GM23338 (cell line): ENCODE measurements around the gene STAT1. TPM values are rescaled to one million over a fixed set of nuclear protein-coding genes. Genes with fewer than 3 reads are reported as not detected.

Experiments
- ATAC-seq: fragments of 200-7000 bp; cut with Tn5 transposase; 3 replicates; pipeline ENCODE4 v1.9.1; 2020
- DNase-seq: peaks from one replicate; pipeline ENCODE4 v3.0.0-alpha.2; 2015; ENCODE audit warnings: low spot score
- H2AFZ ChIP-seq: fragments of 200-600 bp; sonication (generic); 2 replicates; pipeline ENCODE4 v1.8.0; 2016; ENCODE audit warnings: antibody characterized with exemption, mild to moderate bottlenecking, moderate library complexity
- H3F3A ChIP-seq: fragments of 200-600 bp; sonication (generic); replicated peaks from 2 replicates; pipeline ENCODE4 v1.8.0; 2017; ENCODE audit warnings: antibody characterized with exemption, mixed run types, low read depth
- H3K27ac ChIP-seq: fragments of 200-600 bp; sonication (generic); 2 replicates; pipeline ENCODE4 v1.6.1; 2016; ENCODE audit warnings: low read depth
- H3K27me3 ChIP-seq: fragments of 200-600 bp; sonication (generic); 2 replicates; pipeline ENCODE4 v1.8.0; 2016; ENCODE audit warnings: mild to moderate bottlenecking, mixed run types, moderate library complexity; ENCODE audit not compliant: insufficient read depth
- H3K36me3 ChIP-seq: fragments of 200-600 bp; sonication (generic); 2 replicates; pipeline ENCODE4 v1.8.0; 2016; ENCODE audit warnings: mild to moderate bottlenecking; ENCODE audit not compliant: insufficient read depth
- H3K4me1 ChIP-seq: fragments of 200-600 bp; sonication (generic); 2 replicates; pipeline ENCODE4 v1.8.0; 2016; ENCODE audit warnings: mild to moderate bottlenecking, moderate library complexity; ENCODE audit not compliant: insufficient read depth
- H3K4me2 ChIP-seq: fragments of 200-600 bp; sonication (generic); 2 replicates; pipeline ENCODE4 v1.7.1; 2017; ENCODE audit warnings: mixed run types
- H3K4me3 ChIP-seq: fragments of 200-600 bp; sonication (generic); 2 replicates; pipeline ENCODE4 v1.6.1; 2016; ENCODE audit warnings: mixed run types
- H3K79me2 ChIP-seq: fragments of 200-600 bp; sonication (generic); replicated peaks from 2 replicates; pipeline ENCODE4 v1.8.0; 2017; ENCODE audit warnings: mild to moderate bottlenecking; ENCODE audit not compliant: insufficient read depth
- H3K9me2 ChIP-seq: fragments of 200-600 bp; sonication (generic); 2 replicates; pipeline ENCODE4 v1.8.0; 2017; ENCODE audit not compliant: insufficient read depth
- H4K20me1 ChIP-seq: fragments of 200-600 bp; sonication (generic); replicated peaks from 2 replicates; pipeline ENCODE4 v1.8.0; 2017; ENCODE audit warnings: mild to moderate bottlenecking; ENCODE audit not compliant: insufficient read depth
- H3K27ac Mint-ChIP-seq: 2 replicates; pipeline ENCODE4 v1.8.0; 2020; ENCODE audit warnings: inconsistent platforms, mild to moderate bottlenecking, moderate library complexity, mixed read lengths
- H3K27me3 Mint-ChIP-seq: 3 replicates; pipeline ENCODE4 v1.8.0; 2022; ENCODE audit warnings: low read depth, mild to moderate bottlenecking, moderate library complexity, mixed read lengths, inconsistent platforms; ENCODE audit not compliant: insufficient read depth, poor library complexity
- H3K36me3 Mint-ChIP-seq: 3 replicates; pipeline ENCODE4 v1.8.0; 2021; ENCODE audit warnings: low read depth, mild to moderate bottlenecking, inconsistent platforms, moderate library complexity, mixed read lengths
- H3K4me1 Mint-ChIP-seq: 3 replicates; pipeline ENCODE4 v1.8.0; 2020; ENCODE audit warnings: mild to moderate bottlenecking, inconsistent platforms, mixed read lengths
- H3K4me3 Mint-ChIP-seq: 3 replicates; pipeline ENCODE4 v1.8.0; 2021; ENCODE audit warnings: moderate library complexity, mild to moderate bottlenecking, inconsistent platforms, mixed read lengths
- H3K9me3 Mint-ChIP-seq: 3 replicates; pipeline ENCODE4 v1.8.0; 2020; ENCODE audit warnings: moderate library complexity, mild to moderate bottlenecking, inconsistent platforms, mixed read lengths
- CREB1 ChIP-seq: fragments of 250-450 bp; sonication (Bioruptor Pico); IDR thresholded peaks from 2 replicates; pipeline ENCODE4 v1.5.0; 2020; ENCODE audit warnings: low read depth, mild to moderate bottlenecking, moderate library complexity
- EZH2 ChIP-seq: fragments of 200-600 bp; sonication (generic); IDR thresholded peaks from one replicate; pipeline ENCODE4 v1.8.0; 2017; ENCODE audit warnings: antibody characterized with exemption, mild to moderate bottlenecking, low read depth; ENCODE audit not compliant: unreplicated experiment
- EZH2phosphoT487 ChIP-seq: fragments of 200-600 bp; sonication (generic); IDR thresholded peaks from one replicate; pipeline ENCODE4 v1.8.1; 2018; ENCODE audit warnings: antibody characterized with exemption; ENCODE audit not compliant: unreplicated experiment
- NANOG ChIP-seq: IDR thresholded peaks from 2 replicates; pipeline ENCODE4 v1.6.1; 2016; ENCODE audit warnings: antibody characterized with exemption, borderline replicate concordance
- POLR2AphosphoS5 ChIP-seq: IDR thresholded peaks from 2 replicates; pipeline ENCODE4 v1.6.1; 2016; ENCODE audit warnings: antibody characterized with exemption, low read depth
- STAT1 ChIP-seq: IDR thresholded peaks from one replicate; pipeline ENCODE4 v1.6.1; 2016; ENCODE audit warnings: antibody characterized with exemption; ENCODE audit not compliant: unreplicated experiment
- ZNF114 ChIP-seq: fragments of 250-450 bp; sonication (Bioruptor Pico); IDR thresholded peaks from 2 replicates; pipeline ENCODE4 v1.5.0; 2020; ENCODE audit warnings: mild to moderate bottlenecking, moderate library complexity
- ZNF331 ChIP-seq: fragments of 250-450 bp; sonication (Bioruptor Pico); IDR thresholded peaks from 2 replicates; pipeline ENCODE4 v1.5.0; 2020; ENCODE audit warnings: low read depth, mild to moderate bottlenecking, moderate library complexity
- polyA plus RNA-seq: library from polyadenylated mRNA; unstranded; fragments of >200 nt; fragmentation: Nextera tagmentation; extraction: Ambion mirVana; gene quantifications from 2 replicates; pipeline ENCODE4 v1.2.1, GENCODE V29; 2016
- total RNA-seq: library from RNA; depleted of rRNA; stranded (reverse); fragments of >200 nt; shearing (Covaris generic); gene quantifications from 2 replicates; pipeline ENCODE4 v1.2.3, GENCODE V29; 2014
- TF ChIP-seq, protein P1 (sequence below), 2 experiments: fragments of 200-600 bp in 1 of 2; sonication (generic) in 1 of 2; conservative IDR thresholded peaks; 2 replicates each; pipeline versions ENCODE4 v1.5.1 to v1.6.1; 2016 to 2017; ENCODE audit warnings: antibody characterized with exemption in 2 of 2, low read depth in 2 of 2, mild to moderate bottlenecking in 2 of 2, moderate library complexity in 1 of 2

STAT1 gene
- total and polyA plus RNA-seq, 2 experiments from 2014 or later, result 15.1 to 47.4 TPM

DNA sequence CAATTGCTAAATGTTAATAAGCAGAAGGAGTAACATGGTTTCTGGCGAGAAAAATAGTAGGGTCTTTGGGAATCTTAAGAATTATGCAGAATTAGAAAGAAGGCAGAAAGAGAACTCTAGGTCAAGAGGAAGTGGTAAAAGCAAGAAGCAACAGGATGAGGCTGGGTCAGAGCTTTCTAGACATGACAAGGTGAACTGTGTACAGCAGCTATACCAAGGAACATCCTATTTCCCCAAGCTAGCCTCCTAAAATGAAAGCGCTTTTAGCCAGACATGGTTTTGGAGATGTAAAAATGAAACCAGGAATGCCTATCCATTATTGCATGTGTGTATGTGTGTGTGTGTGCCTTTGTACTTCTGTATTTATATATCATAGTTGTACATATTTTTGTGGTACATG lies 42.3 kb upstream of the STAT1 start:
- H3K79me2 ChIP-seq, result no peaks in the 10 kb centered on the region
- no peak for ATAC-seq

DNA sequence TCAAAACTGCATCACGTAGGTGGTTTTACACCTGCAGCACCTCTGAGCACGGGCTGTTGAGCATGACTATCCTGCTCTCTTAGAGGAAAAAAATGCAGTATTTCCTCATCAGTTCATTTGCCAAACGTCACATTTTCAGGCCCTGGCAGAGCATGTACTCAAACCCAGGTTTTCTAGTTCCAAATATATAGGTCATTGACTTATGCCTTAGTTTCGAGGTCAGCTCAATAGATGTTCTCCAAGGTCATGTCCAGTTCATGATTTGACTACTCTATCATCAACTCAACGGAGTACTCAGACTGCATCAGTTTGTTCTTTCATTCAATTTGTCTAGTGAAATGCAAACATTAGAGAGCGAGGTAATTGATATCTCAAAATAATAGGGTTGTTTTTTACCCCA lies 39.3 kb upstream of the STAT1 start:
- Mint-ChIP-seq H3K27ac (no peak overlapping the region), H3K4me1 (no peaks in the 10 kb centered on the region; the same call in 1 of the 3 replicates), H3K9me3 (no peaks in the 10 kb centered on the region), H3K27me3 (no peaks in the 10 kb centered on the region), H3K4me3 (no peak overlapping the region), H3K36me3 (no peaks in the 10 kb centered on the region)
- Histone ChIP-seq H3F3A (no peaks in the 10 kb centered on the region), H3K79me2 (no peaks in the 10 kb centered on the region), H3K4me1 (no peaks in the 10 kb centered on the region), H3K9me2 (no peaks in the 10 kb centered on the region), H4K20me1 (no peaks in the 10 kb centered on the region), H3K4me2 (no peak overlapping the region), H3K27ac (no peak overlapping the region), H3K27me3 (no peaks in the 10 kb centered on the region), H3K4me3 (no peak overlapping the region), H3K36me3 (no peaks in the 10 kb centered on the region), H2AFZ (no peak overlapping the region)
- no peak for TF ChIP-seq ZNF114
- no peak for TF ChIP-seq EZH2phosphoT487
- TF ChIP-seq, protein P1, sequence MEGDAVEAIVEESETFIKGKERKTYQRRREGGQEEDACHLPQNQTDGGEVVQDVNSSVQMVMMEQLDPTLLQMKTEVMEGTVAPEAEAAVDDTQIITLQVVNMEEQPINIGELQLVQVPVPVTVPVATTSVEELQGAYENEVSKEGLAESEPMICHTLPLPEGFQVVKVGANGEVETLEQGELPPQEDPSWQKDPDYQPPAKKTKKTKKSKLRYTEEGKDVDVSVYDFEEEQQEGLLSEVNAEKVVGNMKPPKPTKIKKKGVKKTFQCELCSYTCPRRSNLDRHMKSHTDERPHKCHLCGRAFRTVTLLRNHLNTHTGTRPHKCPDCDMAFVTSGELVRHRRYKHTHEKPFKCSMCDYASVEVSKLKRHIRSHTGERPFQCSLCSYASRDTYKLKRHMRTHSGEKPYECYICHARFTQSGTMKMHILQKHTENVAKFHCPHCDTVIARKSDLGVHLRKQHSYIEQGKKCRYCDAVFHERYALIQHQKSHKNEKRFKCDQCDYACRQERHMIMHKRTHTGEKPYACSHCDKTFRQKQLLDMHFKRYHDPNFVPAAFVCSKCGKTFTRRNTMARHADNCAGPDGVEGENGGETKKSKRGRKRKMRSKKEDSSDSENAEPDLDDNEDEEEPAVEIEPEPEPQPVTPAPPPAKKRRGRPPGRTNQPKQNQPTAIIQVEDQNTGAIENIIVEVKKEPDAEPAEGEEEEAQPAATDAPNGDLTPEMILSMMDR (conservative IDR thresholded peaks at IDR 0.05; ENCODE audit: low read depth in 2 of 2), result no peak
- TF ChIP-seq NANOG, result no peak
- TF ChIP-seq EZH2, result no peak
- TF ChIP-seq ZNF331 (CRISPR knock-in tag), result no peak
- no peak for TF ChIP-seq CREB1 (CRISPR knock-in tag)
- DNase-seq, result no peak
- no peak for ATAC-seq

More for the DNA sequence above, 42.3 kb upstream of the STAT1 start:
- H3K27me3 Mint-ChIP-seq, result no peaks in the 10 kb centered on the region
- Histone ChIP-seq H3K27ac (no peak overlapping the region), H2AFZ (no peak overlapping the region), H3K9me2 (no peaks in the 10 kb centered on the region), H3K4me1 (no peaks in the 10 kb centered on the region), H3K36me3 (no peaks in the 10 kb centered on the region), H3K27me3 (no peaks in the 10 kb centered on the region), H3K4me3 (no peak overlapping the region), H4K20me1 (no peaks in the 10 kb centered on the region), H3K4me2 (no peak overlapping the region), H3F3A (no peaks in the 10 kb centered on the region)
- TF ChIP-seq NANOG, result no peak
- no peak for TF ChIP-seq POLR2AphosphoS5
- TF ChIP-seq, protein P1 (conservative IDR thresholded peaks at IDR 0.05; ENCODE audit: low read depth in 2 of 2), result no peak
- no peak for TF ChIP-seq STAT1
- TF ChIP-seq ZNF331 (CRISPR knock-in tag), result no peak
- no peaks in the 10 kb centered on the region for H3K36me3 Mint-ChIP-seq
- no peaks in the 10 kb centered on the region for H3K4me1 Mint-ChIP-seq
- H3K4me3 Mint-ChIP-seq, result no peak overlapping the region
- H3K27ac Mint-ChIP-seq, result no peak overlapping the region
- no peak for DNase-seq
- H3K9me3 Mint-ChIP-seq, result no peaks in the 10 kb centered on the region
